Embryonic facial prominence (tissue), 1 donor: ENCODE data around the gene ACCSL.

Experiments
- DNase-seq: peaks from one replicate; pipeline ENCODE4 v3.0.0-alpha.2; 2016; ENCODE audit errors: extremely low spot score

The ACCSL gene

GRCh38 chr11:44047931-44048431 lies at the start of gene ACCSL:
Gene ACCSL, plus strand, starts transcription at chr11:44047981. Its CDS starts 56 bp downstream, at chr11:44048037.
- DNase-seq, result no peak

GRCh38 chr11:43998308-43998707 lies 49.5 kb upstream of the ACCSL start:
- no peak for DNase-seq

GRCh38 chr11:44000731-44001130 lies 47.0 kb upstream of the ACCSL start:
- no peak for DNase-seq

DNA sequence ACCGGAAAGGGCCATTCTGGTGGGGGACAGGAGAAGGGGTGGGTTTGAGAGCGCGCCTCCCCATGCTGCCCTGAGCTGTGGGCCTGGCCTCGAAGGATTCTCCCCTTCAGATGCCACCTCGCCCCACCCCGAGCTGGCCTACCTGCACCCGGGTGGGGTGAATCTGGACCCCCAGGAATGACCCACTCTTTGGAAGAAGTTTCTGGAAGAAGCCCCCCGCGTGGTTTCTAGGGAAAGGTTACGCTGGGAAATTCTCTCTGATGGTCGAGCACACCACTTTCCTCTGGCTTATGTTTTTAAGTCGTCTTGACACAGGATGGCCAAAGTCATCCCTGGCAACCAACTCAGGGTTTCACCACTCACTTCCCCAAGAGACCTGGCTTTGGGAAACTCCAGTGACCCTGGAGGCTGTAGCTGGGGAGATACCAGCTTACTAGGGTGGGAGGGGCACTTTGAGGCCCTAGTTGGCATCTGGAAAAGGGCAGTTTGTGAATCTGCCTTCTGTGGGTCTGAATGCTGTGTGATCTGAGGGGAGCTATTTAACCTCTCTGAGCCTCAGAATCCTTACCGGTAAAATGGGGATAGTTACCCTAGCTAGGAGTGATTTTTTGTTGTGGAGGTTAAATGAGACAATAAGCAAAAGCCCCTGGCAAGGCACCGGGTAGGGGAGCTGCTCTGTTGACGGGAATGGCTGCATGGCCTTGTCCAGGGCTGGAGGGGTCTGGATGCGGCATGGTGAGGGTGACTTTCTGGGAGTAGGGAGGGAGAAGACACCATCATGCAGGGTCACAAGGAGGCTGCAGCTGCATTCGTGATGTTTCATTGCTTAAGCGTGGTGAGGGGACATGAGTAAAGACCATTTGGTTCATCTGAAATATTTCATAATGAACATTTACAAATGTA lies 45.3 kb upstream of the ACCSL start:
- DNase-seq, result no peak

GRCh38 chr11:44003736-44004451 lies 43.9 kb upstream of the ACCSL start:
- DNase-seq, result no peak

DNA sequence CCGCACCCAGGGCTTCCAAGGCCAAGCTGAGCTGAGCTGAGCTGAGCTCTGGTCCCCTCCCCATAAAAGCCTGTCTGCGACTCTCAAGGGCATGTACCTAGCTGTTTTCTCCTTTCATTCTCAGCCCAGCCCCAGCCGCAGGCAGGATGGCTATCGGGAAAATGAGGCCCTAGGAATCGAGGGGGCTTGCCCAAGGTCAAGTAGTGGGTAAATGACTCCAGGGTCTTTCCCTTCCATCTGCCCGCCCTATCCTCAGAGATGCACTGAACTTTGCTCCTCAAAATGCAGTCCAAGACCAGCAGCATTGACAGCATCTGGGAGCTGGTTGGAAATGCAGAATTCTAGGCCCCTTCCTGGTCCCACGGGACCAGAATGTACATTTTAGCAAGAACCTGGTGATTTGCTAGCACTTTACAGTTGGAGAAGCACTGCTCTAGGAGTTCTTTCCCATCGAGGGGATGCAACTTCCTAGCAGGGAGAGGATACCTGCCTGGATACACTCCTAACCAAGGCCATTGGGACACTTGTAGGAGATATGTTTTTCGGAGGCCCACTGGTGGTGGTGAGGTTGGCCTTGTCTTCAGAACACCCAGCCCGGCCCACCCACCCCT lies 43.2 kb upstream of the ACCSL start:
- no peak for DNase-seq

DNA sequence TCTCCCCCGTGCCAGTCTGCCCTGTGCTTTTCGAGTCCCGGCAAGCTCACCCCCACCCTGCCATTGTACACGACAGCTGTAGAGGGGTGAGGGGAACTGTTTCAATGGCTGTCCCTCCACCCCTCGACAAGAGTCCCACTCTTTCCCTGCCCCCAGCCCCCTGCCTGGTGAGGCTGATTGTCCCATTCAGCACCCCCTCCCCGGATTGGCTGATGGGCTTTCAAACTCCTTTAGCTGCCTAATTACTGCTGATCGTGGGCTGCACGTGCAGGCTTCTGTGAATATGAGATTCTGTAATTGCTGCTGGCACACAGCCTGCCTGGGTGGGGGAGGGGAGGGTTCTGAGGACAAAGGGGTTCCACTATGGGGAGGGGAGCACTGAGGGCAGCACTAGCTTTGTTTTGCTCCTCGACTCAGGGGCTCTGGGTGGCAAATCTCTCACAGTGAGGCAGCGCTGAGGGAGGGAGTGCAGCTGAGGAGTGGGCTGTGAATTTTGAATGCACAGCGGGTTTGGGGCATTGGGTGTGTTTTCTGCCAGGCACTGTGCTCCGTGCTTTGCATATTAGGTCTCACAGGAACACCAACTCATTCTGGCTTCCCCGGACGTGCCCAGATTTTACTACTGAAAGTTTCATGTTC lies 42.6 kb upstream of the ACCSL start:
- DNase-seq, result no peak

- DNase-seq, result no peak
These were observed 41.8 kb upstream of the ACCSL start for GRCh38 chr11:44005956-44006355.

DNA sequence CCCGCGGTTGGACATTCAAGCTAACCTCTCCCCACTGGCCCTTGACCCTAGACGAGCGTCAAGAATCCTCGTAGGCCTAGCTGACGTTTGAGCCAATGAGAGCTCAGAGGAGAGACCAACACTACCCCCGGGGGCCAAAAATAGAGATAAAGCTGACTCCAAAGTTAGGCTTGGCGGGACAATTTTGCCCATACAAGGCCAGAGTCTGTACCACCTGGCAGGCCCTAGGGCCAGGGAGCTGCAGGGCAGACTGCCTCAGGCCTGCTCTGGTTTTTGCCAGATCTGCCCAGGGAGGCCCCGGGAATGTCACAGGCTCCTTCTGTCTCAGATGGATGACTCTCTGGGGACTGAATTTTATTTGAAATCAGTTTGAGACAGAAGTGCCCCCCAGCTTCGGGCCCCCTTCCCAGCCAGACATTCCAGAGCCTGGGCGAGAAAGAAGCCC lies 40.8 kb upstream of the ACCSL start:
- DNase-seq, result no peak

DNA sequence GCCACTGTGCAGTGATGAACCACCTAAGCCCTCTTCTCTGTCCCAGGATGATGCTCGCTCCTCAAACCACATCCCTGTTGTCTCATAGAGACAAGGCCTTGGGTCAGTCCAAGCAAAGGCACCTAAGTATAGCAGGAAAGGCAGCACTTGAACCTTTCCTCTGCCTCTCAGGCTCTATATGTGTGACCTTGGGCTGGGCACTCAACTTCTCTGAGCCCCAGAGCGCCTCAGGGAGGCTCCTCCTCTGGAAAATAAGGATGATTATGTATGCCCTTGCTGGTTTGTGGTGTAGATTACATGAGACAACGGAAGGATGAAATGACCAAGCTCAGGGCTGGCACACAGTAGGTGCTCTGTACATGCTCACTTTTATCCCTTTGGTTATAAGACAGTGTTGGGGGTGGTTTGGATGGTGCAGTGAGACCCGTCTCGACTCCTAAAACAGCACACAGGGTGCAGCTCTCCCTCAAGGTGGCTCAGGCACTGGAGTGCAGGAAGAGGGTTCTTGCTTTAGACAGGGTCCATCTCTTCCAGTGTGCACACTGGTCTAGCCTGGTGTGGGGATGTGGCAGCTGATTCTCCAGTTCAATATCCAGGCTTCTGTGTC lies 40.2 kb upstream of the ACCSL start:
- no peak for DNase-seq

- no peak for DNase-seq
These were observed 39.7 kb upstream of the ACCSL start for GRCh38 chr11:44008088-44008501.

DNA sequence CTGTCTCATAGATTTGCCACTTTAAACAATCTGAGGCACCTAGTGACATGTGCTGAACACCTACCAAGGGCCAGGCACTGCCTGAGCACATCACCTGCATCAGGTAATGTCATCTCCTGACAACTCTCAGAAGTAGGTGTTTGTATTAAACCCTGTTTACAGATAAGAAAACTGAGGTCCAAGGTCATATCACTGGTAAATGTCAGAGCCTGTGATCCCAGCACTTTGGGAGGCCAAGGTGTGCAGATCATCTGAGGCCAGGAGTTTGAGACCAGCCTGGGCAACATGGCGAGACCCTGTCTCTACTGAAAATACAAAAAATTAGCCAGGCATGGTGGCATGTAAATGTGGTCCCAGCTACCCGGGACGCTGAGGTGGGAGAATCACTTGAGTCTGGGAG lies 39.1 kb upstream of the ACCSL start:
- DNase-seq, result no peak

DNA sequence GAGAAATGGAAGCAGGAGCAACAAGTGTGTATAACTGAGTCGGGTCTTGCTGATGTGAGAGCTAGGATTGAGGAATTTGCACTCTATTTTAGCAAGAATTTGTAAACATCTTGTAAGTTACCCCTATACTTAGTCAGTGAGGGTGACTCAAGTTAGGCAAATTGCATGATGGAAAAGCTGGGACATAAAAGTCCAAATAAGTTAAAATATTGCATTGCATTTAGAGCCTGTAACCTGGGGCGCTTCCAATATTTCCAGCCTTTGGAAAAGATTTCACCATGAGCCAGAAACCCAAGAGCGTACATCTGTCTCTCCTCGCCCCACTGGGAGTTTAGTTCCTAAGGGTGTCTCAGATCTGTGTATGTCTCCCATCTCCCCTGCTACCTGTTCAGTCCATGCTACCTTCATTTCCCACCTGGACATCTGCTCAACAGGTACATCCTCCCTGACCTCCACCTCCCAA lies 37.0 kb upstream of the ACCSL start:
- no peak for DNase-seq

GRCh38 chr11:44011797-44012196 lies 36.0 kb upstream of the ACCSL start:
- DNase-seq, result no peak

- no peak for DNase-seq
These were observed 32.7 kb upstream of the ACCSL start for GRCh38 chr11:44014968-44015623.

- DNase-seq, result no peak
These were observed 32.2 kb upstream of the ACCSL start for GRCh38 chr11:44015624-44016007.

DNA sequence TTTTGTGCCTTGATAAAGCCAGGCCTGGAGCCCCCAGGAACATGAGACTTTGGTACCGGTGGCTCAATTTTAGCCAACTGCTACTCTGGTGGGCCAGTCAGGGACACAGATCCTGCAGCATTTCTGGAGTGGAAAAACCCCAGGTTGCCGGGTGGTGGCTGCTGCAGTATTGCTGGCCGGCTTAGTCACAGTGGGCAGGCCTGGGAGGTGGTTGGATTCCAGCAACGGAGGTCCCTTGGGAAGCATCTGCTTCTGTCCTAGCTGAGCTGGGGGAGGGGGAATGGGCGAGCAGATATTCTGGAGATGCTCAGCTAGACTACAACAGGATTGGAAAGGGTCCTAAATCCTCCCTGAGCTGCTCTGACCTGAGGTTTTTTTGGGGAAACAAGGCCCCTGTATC lies 31.6 kb upstream of the ACCSL start:
- no peak for DNase-seq

DNA sequence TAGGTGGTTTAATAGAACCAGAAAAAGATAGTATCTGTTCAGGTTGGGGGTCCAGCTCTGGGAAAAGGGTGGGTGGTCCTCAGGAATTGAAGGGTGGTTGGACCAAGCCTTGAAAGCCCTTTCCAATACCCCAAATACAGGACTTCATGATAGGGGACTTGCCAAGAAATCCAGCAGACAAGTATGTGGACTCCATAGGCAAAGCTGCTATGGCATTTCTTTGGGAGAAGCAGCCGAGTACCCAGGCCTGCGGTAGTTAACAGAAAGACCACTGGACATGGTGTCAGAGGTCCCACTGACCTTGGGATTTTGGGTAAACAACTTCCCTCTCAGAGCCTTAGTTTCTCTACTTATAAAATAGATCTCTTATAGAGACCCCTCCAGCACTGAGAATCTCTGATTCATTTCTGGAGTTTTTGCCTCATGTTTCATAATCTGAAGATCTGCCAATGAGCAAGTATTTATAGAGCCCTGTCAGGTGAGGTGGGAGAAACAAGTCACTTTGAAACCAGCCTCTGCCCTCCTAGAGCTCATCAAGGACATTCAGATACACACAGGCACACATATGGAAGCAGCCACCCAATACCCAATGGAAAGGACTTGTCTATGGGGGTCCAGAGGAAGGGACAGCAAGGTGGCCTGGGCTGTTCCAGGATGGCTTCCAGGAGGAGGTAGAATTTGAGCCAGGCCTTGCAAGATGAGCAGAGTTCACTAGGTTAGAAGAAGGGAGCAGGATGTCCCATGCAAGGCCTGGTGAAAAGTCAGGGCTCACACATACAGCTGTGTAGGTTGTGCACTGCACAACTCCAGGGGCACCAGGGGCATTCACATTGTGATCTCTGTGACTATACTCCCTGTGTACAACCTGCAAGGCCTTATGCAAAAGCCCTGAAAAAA lies 31.0 kb upstream of the ACCSL start:
- DNase-seq, result no peak

DNA sequence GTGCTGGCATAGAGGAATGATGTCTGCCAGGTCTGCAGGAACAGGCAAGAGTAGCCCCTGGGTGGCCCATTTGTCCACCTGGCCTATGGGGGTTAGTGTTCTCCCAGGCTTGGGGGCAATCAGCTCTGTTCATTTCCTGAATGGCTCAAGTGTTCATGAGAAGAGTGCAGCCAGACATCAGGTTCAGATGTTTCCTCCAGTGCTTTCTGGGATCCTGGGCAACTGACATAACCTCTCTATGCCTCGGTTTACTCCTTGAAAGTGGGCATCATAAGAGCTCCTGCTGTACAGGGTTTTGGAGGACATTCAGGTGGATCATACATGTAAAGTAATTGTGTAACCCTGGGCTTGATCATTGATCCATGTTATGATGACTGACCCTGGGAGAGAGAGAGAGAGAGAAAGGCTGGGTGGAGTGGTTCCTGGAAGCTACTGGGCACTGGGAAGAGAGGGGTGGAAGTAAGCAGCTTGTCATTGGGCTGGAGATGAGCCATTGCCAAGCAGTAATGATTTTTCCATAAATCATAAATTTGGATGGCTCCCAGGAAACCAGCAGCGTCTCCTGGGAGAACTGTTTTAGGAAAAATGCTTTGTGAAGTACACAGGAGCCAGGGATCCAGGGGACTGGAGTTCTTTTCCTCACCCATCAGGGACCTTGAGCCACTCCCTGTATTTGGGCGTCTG lies 30.2 kb upstream of the ACCSL start:
- DNase-seq, result no peak
